Omental fat pad (tissue), 4 donors: ENCODE data around the gene CPT1B. TPM values are rescaled to one million over a fixed set of nuclear protein-coding genes. Genes with fewer than 3 reads are reported as not detected.

Experiments used
- ATAC-seq: fragments of 150-250 bp; one replicate; pipeline ENCODE4 v1.9.1; 2016; ENCODE audit warnings: mild to moderate bottlenecking, moderate library complexity; ENCODE audit not compliant: low FRiP score
- DNase-seq: peaks from one replicate; pipeline ENCODE4 v3.0.0-alpha.2; 2019; ENCODE audit warnings: low spot score
- CTCF ChIP-seq, 3 donors: fragments of 450-650 bp; IDR thresholded peaks; one replicate each; pipeline ENCODE4 v1.5.1; 2016 to 2017; ENCODE audit warnings: antibody characterized with exemption in 3 of 3, mild to moderate bottlenecking in 3 of 3, moderate library complexity in 2 of 3
- total RNA-seq, 4 donors: library from RNA; depleted of rRNA; stranded (reverse); fragments of >200 nt; gene quantifications; one replicate each; pipeline ENCODE4 v1.1.0, GENCODE V29; 2016

The CPT1B gene
- total RNA-seq, 4 donors from 2014 or later = 4.9 to 29.2 (median 10.8) TPM

GRCh38 chr22:50572965-50573364 lies 5.3 kb downstream of the CPT1B start:
- no peak for ATAC-seq
- no peak for DNase-seq
- no peak for TF ChIP-seq CTCF (IDR thresholded peaks at IDR 0.05)

- DNase-seq (no peak), ATAC-seq (no peak)
- TF ChIP-seq CTCF (IDR thresholded peaks at IDR 0.05) = no peak
Measured at GRCh38 chr22:50571264-50572175, 6.7 kb downstream of the CPT1B start.

- no peak for TF ChIP-seq CTCF (IDR thresholded peaks at IDR 0.05)
- DNase-seq (no peak), ATAC-seq (no peak)
Measured at GRCh38 chr22:50570861-50571260, 7.4 kb downstream of the CPT1B start.

GRCh38 chr22:50569896-50570535 lies 8.2 kb downstream of the CPT1B start:
- ATAC-seq (no peak), DNase-seq (no peak)
- TF ChIP-seq CTCF (IDR thresholded peaks at IDR 0.05) = no peak

- no peak for ATAC-seq
- DNase-seq = no peak
- no peak for TF ChIP-seq CTCF (IDR thresholded peaks at IDR 0.05)
Measured at GRCh38 chr22:50569041-50569459, 9.2 kb downstream of the CPT1B start.

GRCh38 chr22:50568626-50569025 lies 9.6 kb downstream of the CPT1B start:
- ATAC-seq (no peak), DNase-seq (no peak)
- TF ChIP-seq CTCF (IDR thresholded peaks at IDR 0.05) = no peak
